Measurements from ENCODE around the gene NFYB.

NFYB gene

DNA sequence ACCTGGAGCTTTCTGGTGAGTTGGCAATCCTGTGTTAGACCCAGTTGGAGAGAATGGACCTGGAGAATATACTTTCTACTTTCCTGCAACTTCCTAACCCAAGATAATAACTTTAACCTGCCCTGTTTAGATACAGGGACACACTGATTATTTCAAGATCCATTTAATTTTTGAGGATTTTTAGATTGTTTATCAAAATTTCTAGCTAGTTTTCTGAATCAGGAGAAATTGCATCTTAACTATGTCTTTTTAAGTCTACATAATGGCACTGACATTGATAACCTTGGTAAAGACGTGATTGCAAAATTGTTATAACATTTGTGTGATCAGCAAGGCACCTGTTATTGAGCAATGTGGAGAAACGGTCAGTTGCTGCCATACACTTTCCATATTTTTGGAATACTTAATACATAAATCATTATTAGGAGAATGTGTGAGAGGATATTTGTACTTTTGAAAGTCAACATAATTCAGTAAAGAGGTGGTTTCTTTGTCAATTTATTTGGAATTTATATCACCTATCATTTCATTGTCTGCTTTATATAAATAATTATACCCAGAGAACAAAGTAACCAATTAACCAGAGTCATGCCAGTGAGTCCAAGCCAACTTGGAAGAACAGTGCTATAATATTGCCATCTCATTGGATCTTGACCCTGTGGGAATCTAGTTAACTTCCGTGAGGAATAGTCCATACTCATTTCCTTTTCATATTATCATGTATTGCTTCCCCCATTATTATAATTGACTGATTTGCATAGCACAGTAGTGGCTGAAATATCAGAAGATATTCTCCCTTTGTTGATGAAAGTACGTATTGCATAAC, 28.4 kb downstream of the NFYB start:
- no peak for DNase-seq

DNA sequence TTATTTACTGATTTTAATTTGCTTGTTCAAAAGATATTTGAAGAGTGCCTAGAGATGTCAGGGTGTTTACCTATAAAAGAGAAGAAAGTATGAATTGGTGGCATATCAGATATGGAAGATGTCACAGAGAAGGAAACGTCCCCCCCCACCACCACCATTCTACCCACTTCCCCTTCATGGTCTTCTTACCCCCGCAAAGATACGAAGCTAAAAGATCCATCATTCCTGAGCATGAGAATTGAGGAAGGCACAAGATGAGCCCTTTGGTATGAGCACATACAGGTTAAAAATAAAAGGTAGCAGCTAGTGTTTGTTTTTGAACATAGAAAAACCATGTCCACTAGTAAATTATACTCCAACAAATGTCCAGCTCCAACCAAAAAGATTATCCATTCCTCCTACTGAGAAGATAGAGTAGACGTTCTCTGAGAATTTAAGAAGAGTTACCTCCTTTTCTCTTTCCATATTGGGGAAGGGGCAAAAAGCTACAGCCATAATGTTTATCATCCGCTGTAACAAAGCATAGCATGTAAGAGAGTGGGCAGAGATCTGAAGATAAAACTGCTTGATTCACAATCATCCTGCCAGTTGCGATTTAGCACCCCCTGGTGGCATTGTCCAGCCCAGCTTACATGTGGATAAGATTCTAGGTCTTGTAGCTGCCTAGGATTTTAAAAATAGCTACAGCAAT, 29.1 kb downstream of the NFYB start:
- DNase-seq, result peak; percentile 85

DNA sequence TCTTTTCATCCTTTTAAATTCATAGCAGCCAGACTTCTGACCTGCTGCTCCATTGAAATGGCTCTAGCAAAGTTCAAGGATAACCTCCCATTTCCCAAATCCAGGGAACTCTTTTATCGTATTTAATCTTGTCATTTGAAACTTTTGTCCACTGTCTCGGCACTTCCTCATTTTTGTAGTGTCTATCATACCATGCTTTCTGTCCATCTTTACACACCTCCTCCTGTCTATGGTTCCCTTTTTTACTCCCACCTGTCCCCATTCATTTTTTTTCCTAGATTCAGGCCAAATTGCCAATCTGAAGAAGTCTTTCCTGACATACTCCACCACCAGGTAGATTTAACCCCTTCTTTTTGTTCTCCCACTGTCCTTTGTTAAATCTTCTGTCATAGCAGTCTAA, 31.0 kb downstream of the NFYB start:
- no peak for DNase-seq

GRCh38 chr12:104105461-104105860, 32.5 kb downstream of the NFYB start:
- DNase-seq, result no peak

DNA sequence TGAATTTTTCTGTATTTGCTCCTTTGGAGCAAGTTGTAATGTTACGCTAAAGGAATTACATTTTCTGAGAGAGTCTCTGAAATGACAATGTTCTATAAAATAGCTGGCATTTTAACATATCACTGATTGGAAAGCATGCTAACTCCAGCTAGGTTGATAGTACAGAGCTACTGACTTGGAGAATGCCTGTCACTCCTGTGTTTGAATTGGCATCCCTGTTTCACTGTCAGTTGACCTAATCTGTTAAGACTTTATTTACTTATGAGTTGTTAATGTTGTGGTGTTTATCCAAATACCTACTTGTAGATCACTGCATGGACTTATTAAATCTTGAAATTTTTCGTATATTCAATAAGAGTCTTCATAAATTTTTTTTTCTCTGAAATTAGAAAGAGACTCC, 40.1 kb downstream of the NFYB start:
- DNase-seq, result no peak

DNA sequence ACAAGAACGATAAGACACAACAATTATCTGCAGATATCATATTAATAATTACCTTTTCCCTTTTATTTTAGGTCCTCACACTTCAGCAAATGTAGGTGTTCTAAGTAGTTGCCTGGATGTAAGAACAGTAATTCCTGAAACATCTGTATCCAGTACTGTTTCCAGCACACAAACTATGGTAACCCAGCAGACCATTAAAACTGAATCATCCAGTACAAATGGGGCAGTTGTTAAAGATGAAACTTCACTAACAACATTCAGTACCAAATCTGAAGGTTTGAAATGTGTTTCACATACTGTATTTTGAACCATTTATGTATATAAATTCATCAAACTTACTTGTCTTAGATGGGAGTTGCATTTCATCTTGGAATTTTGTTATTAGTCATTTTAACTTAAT, 42.7 kb downstream of the NFYB start:
- no peak for DNase-seq

- no peak for DNase-seq
These were observed 43.7 kb downstream of the NFYB start for GRCh38 chr12:104094284-104094683.

DNA sequence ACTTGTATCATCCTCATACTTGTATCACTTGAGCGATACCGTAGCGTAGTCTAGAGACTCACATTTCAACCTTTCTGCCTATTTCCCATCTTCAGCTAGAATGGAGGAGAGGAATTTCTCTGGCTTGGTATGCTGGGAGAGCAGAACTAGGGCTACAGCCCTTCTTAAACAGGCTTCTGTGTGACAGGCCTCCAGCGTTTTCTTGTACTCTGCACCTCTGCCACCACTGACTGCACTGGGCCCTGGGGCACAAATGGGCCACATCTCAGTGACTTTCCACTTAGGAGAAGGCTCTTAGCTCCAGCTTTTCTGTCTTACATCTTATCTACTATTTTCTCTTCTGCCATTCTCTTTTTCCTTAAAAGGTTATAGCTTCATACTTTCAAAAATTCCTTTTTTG, 46.9 kb downstream of the NFYB start:
- no peak for DNase-seq

GRCh38 chr12:104090685-104091084, 47.3 kb downstream of the NFYB start:
- DNase-seq, result no peak

- no peak for DNase-seq
These were observed 54.1 kb downstream of the NFYB start for GRCh38 chr12:104083769-104084475.

DNA sequence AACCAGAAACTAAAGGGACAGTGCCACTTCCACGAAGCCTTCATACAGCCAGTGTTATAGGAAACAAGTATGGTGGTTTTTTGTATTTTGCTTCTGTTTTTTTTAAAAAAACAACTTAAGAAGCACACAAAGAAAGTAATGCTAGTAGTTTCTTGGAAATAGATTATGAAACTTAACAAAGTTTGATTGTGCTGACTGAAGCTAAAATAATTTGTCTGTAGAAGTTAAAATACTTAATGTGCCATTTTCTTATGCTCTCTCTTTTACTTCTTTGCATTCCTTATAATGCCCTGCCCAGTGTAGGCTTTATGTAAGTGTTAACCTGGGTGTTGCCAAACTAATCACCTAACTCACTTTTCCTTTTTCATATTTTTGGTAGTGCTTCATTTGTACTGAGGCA, 57.2 kb downstream of the NFYB start:
- no peak for DNase-seq

DNA sequence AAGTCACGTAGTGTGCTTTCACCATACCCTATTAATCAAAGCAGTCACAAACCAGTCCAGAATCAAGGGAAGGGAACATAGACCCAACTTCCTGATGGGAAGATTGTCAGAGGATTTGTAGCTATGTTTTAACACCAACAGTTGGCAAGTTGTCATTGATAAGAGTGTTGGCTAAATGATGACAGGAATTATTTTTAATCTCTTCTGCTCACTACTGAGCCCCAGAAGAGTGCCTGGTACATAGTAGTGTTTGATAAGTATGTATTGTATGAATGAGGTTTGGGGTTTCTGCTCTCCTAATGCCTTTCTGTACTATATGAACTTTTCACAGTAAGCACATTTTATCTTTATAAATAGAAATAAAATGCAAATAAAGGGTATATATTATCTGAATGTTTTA, 59.0 kb downstream of the NFYB start:
- no peak for DNase-seq

- DNase-seq, result no peak
These were observed 64.3 kb downstream of the NFYB start for GRCh38 chr12:104073699-104074098.

DNA sequence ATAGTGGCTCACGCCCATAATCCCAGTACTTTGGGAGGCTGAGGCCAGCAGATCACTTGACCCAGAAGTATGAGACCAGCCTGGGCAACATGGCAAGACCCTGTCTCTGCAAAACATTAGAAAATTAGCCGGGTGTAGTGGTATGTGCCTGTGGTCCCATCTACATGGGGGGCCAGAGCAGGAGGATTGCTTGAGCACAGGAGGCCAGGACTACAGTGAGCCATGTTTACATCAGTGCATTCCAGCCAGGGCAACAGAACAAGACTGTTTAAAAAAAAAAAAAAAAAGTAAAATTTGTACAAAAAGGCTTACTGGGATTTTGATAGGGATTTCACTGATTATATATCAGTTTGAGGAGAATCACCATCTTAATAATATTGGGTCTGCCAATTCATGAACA, 65.9 kb downstream of the NFYB start:
- DNase-seq, result no peak
